Forelimb muscle (tissue), 1 donor: ENCODE measurements around the gene CIB1. TPM values are rescaled to one million over a fixed set of nuclear protein-coding genes. Genes with fewer than 3 reads are reported as not detected.
"Not testable (repeated sequence)": the region's sequence is repeated elsewhere in the genome, so short reads cannot be mapped to it uniquely, and the experiment has no call there.

Source experiments
- DNase-seq: peaks from one replicate; pipeline ENCODE4 v3.0.0-alpha.2; 2013; ENCODE audit warnings: low read depth
- polyA plus RNA-seq: library from polyadenylated mRNA; unstranded; fragments of 120-200 nt; gene quantifications from one replicate; pipeline ENCODE4 v1.2.1, GENCODE V29; 2013; ENCODE audit not compliant: insufficient read length

Gene CIB1
- polyA plus RNA-seq, 1 donor, result 20.7 TPM

- no peak for DNase-seq
Observed at GRCh38 chr15:90192961-90193786, 40.6 kb downstream of the CIB1 start.

DNA sequence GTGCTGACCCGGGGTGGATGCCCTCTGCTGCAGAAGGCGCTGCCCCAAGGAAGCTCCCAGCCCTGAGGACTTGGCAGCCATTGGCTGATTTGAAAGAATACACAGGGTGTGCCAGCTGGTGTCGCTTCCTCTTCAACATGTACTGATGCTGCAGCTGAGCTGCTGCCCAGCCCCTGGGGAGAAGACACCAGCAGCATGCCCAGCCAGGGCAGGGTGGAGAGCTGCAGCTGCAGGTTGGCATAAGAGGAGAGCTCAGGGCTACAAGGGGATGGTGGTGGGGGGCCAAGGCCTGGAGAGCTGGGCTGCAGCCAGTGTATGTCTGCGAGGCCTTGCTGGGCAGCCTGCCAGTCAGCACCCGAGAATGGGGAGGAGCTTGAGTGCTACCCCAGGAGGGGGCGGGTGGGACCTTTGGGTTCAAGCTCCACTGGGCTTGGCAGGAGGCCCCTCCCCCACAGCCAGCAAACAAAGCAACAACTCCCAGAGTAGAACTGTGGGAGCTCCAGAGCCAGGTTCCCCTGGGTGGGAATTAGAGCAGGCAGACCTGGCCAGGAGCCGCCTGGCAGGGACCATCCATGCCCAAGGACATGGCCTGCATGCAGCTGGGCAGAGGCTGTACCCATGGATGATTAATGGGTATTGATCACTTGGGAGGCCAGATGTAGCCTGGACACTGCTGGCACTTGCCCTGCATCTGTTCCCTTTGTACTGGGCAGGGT is 41.8 kb downstream of the CIB1 start:
- DNase-seq, result no peak

DNA sequence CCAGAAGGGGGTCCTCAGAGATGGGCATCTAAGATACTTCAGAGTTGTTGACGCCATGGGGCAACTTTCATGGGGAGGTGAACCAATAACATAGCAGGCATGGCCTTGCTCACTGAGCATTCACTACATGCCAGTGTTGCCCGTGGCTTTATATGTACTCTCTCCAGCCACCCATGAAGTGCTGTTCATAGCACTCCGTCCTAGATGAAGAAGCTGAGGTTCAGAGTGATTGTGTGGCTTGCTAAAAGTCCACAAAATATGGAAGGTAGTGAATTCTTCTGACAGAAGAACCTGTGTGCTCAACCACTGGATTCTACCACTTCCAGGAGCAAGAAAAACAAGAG is 42.4 kb downstream of the CIB1 start:
- no peak for DNase-seq

DNA sequence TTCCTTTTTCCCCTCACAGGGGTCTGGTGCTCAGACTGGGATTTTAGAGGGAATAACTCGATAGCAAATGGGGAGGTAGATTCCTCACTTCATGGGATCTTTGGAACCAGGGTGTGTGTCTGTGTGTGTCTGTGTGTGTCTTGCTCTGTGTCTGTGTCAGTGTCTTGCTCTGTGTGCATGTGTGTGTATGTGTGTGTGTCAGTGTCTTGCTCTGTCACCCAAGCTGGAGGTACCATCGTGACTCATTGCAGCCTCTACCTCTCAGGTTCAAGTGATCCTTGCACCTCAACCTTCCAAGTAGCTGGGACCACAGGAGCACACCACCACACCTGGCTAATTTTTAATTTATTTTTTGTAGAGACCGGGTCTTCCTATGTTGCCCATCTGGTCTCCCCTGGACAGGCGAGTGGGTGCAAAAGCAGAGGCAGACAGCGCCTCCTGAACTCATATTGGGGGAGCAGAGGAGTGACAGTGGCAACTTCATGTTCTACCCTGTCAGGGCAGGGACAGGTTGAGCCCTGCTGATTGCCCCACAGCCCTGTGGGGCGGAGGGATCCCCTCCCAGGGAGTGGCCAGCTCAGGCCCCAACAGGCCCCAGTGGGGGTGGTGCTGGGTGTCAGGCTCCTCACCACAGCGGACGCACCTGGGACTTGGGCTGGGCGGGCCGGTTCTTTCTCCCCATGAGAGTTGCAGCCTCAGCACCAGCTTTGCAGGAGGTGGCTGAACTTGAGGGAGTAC is 43.0 kb downstream of the CIB1 start:
- no peak for DNase-seq

- no peak for DNase-seq
Observed at GRCh38 chr15:90189781-90190467, 43.8 kb downstream of the CIB1 start.

- DNase-seq, result no peak
Observed at GRCh38 chr15:90188914-90189748, 44.6 kb downstream of the CIB1 start.

DNA sequence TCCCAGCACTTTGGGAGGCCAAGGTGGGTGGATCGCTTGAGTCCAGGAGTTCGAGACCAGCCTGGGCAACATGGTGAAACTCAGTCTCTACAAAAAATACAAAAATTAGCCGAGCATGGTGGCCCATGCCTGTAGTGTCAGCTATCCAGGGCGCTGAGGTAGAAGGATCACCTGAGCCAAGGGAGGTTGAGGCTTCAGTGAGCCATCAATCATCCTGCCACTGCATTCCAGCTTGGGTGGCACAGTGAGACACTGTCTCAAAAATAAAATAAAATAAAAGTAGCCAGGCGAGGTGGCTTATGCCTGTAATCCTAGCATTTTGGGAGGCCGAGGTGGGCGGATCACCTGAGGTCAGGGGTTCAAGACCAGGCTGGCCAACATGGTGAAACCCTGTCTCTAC is 45.7 kb downstream of the CIB1 start:
- DNase-seq, result not testable (repeated sequence)

DNA sequence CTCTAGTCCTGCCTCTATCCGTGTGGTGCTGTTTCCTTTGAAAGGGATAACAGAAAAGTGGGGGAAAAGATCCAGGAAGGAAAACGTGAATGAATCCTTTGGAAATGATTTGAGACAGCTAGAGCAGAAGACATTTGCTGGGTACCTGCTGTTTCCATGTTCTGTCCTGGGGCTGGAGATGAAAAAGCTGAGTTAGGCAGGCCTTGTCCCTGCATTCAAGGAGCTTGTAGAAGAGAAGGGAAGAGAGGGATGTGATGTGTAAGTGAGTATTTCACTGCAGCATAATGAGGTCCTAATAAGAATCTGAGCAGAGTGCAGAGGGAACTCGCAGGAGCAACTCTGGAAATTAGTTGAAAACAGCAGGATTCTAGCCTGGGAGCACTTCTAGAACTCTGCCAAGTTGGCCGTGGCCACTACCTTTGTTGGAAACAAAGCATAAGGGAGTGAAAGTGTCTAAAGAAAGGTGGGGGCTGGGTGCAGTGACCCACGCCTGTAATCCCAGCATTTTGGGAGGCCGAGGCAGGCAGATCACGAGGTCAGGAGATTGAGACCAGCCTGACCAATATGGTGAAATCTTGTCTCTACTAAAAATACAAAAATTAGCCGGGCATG is 46.4 kb downstream of the CIB1 start:
- no peak for DNase-seq

- DNase-seq, result no peak
Observed at GRCh38 chr15:90184786-90185704, 48.7 kb downstream of the CIB1 start.

- no peak for DNase-seq
Observed at GRCh38 chr15:90184119-90184785, 49.5 kb downstream of the CIB1 start.

GRCh38 chr15:90181776-90182175 is 52.0 kb downstream of the CIB1 start:
- no peak for DNase-seq

Other genes starting within 250 kb of the CIB1 start
- gene ZNF710, start 232.6 kb downstream of the CIB1 start, polyA plus RNA-seq, result 19.2 TPM
- 281 TPM for gene IDH2, start 131.5 kb downstream of the CIB1 start, polyA plus RNA-seq
- 7.4 TPM for gene SEMA4B, start 32.6 kb downstream of the CIB1 start, polyA plus RNA-seq
- gene GDPGP1, start 268 bp upstream of the CIB1 start, polyA plus RNA-seq, result 2.4 TPM
- 0.20 TPM for gene TTLL13, start 15.6 kb upstream of the CIB1 start, polyA plus RNA-seq
- 105 TPM for gene NGRN, start 31.7 kb upstream of the CIB1 start, polyA plus RNA-seq
- 2.9 TPM for gene ZNF774, start 118.3 kb upstream of the CIB1 start, polyA plus RNA-seq
- 66.5 TPM for gene IQGAP1, start 154.3 kb upstream of the CIB1 start, polyA plus RNA-seq